ENCODE measurements around the gene SYT11. TPM values are rescaled to one million over a fixed set of nuclear protein-coding genes. Genes with fewer than 3 reads are reported as not detected.
"Not testable (repeated sequence)": the region's sequence is repeated elsewhere in the genome, so short reads cannot be mapped to it uniquely, and the experiment has no call there.

Gene SYT11
- total RNA-seq, 1 donor, result 48.6 TPM

GRCh38 chr1:155884982-155885381 is 25.6 kb downstream of the SYT11 start:
- DNase-seq (ENCODE audit: low read depth), result peak; percentile 21
- TF ChIP-seq CTCF (IDR thresholded peaks at IDR 0.05; ENCODE audit: insufficient read depth, low read length), result no peak
- no peak overlapping the region for H3K4me3 ChIP-seq (ENCODE audit: low read depth, low read length)

GRCh38 chr1:155888481-155888880 is 29.1 kb downstream of the SYT11 start:
- no peak overlapping the region for H3K4me3 ChIP-seq (ENCODE audit: low read depth, low read length)
- no peak for DNase-seq (ENCODE audit: low read depth)
- TF ChIP-seq CTCF (IDR thresholded peaks at IDR 0.05; ENCODE audit: insufficient read depth, low read length), result no peak

GRCh38 chr1:155889566-155889965 is 30.2 kb downstream of the SYT11 start:
- no peak for TF ChIP-seq CTCF (IDR thresholded peaks at IDR 0.05; ENCODE audit: insufficient read depth, low read length)
- H3K4me3 ChIP-seq (ENCODE audit: low read depth, low read length), result no peak overlapping the region
- peak; percentile 74 for DNase-seq (ENCODE audit: low read depth)

GRCh38 chr1:155890251-155890650 is 30.9 kb downstream of the SYT11 start:
- TF ChIP-seq CTCF (IDR thresholded peaks at IDR 0.05; ENCODE audit: insufficient read depth, low read length), result no peak
- peak; percentile 37 for DNase-seq (ENCODE audit: low read depth)
- no peak overlapping the region for H3K4me3 ChIP-seq (ENCODE audit: low read depth, low read length)

GRCh38 chr1:155892796-155893195 is 33.4 kb downstream of the SYT11 start:
- H3K4me3 ChIP-seq (ENCODE audit: low read depth, low read length), result no peak overlapping the region

GRCh38 chr1:155893389-155894142 is 34.2 kb downstream of the SYT11 start:
- DNase-seq (ENCODE audit: low read depth), result peak; percentile 83
- no peak for TF ChIP-seq CTCF (IDR thresholded peaks at IDR 0.05; ENCODE audit: insufficient read depth, low read length)
- H3K4me3 ChIP-seq (ENCODE audit: low read depth, low read length), result no peak overlapping the region

More at GRCh38 chr1:155892796-155893195, 33.4 kb downstream of the SYT11 start:
- TF ChIP-seq CTCF (IDR thresholded peaks at IDR 0.05; ENCODE audit: insufficient read depth, low read length), result no peak
- peak; percentile 84 for DNase-seq (ENCODE audit: low read depth)

- DNase-seq (ENCODE audit: low read depth); H3K4me3 ChIP-seq (ENCODE audit: low read depth, low read length): not testable (repeated sequence)
Measured at GRCh38 chr1:155895617-155896016, 36.2 kb downstream of the SYT11 start.

- DNase-seq (ENCODE audit: low read depth); H3K4me3 ChIP-seq (ENCODE audit: low read depth, low read length): not testable (repeated sequence)
Measured at GRCh38 chr1:155896476-155896875, 37.1 kb downstream of the SYT11 start.

All from fibroblast of the aortic adventitia (primary cell).